Hair follicular keratinocyte (primary cell): ENCODE measurements around the gene MINDY4B. TPM values are rescaled to one million over a fixed set of nuclear protein-coding genes. Genes with fewer than 3 reads are reported as not detected.

Experiments
- total RNA-seq: library from RNA; depleted of rRNA; stranded (reverse); fragments of >200 nt; gene quantifications from 2 replicates; pipeline ENCODE4 v1.2.3, GENCODE V29; 2015

Gene MINDY4B
- total RNA-seq, result not detected in 2 replicates

GRCh38 chr3:150905339-150905738 is at the start of gene MINDY4B:
Gene MINDY4B (minus strand): TSS chr3:150905439. CDS start chr3:150905439, 0 bp downstream.

Other genes starting within 250 kb of the MINDY4B start
- not detected in 2 replicates for gene ERICH6, start 201.5 kb downstream of the MINDY4B start, total RNA-seq
- 40.6 and 42.9 TPM in 2 replicates for gene SIAH2, start 142.3 kb downstream of the MINDY4B start, total RNA-seq
- not detected in 2 replicates for gene CLRN1, start 67.3 kb upstream of the MINDY4B start, total RNA-seq
- under 0.01 TPM in 1 of 2 replicates, not detected in the other for gene MED12L, start 180.2 kb upstream of the MINDY4B start, total RNA-seq